Measurements from ENCODE around the gene PDCD6IP.
"Not testable (repeated sequence)": the region's sequence is repeated elsewhere in the genome, so short reads cannot be mapped to it uniquely, and the experiment has no call there.

PDCD6IP gene

DNA sequence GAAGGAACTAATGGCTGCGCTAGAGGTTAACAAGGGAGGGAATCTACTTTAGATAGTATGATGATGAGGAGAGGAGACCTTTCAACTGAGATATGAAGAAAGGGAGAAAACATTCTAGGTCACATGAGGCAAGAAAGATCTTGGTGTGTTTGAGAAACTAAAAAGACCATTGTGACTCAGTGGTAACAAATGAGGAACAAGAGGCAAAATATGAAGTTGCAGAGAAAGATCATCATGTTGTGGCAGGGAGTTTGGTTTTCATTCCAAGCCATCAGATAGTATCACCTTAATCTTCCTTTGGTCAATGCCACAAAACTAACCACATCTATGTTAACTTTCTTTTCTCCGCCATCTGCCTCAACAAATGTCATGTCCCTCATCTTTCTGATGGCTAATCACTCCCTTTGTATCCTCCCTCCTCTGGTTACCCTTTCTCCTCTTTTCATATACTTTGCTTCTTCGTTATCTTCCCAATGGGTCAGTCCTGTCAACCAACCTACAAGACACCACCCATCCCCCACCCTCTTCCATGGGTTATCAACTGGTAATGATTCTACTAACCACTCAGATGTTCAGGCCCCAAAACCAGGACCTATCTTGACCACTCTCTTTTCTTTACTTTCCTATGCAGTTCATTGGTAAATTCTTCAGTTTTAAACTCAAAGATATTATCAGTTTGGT is 2.4 kb upstream of the PDCD6IP start:
- DNase-seq = no peak

DNA sequence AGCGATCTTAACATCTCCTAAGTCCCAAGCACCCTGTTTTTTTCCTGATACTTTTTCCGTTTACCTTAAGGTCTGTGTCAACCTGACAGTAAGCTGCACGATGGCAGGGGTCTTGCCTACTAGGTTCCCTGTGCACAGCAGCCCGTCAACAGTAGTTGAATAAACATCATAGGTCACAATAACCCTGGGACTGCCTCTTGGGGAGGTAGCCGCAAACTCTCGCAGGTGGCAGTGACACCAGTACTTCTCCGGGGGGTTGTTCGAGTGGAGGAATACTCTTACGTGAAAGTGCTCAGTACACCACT is 365 bp upstream of the PDCD6IP start:
- no peak for DNase-seq

- DNase-seq = no peak
These were observed 747 bp downstream of the PDCD6IP start for GRCh38 chr3:33799202-33799551.

DNA sequence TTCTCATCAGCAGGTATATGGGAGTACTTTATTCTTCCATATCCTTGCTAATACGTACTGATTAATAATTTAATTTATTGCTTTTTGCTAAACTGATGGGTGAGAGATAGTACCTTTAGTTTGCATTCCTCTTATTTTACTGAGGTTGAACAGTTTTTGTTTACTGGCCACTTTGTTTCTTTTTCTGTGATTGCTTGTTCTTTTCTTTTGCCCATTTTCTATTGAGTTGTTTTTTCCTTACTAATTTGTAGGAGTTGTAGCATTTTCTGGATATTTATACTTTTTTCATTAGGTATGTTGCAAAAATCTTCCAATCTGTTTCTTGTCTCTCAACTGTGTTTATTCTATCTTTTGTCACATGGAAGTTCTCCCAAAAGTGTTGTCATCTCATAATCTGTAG is 4.8 kb downstream of the PDCD6IP start:
- no peak for DNase-seq

DNA sequence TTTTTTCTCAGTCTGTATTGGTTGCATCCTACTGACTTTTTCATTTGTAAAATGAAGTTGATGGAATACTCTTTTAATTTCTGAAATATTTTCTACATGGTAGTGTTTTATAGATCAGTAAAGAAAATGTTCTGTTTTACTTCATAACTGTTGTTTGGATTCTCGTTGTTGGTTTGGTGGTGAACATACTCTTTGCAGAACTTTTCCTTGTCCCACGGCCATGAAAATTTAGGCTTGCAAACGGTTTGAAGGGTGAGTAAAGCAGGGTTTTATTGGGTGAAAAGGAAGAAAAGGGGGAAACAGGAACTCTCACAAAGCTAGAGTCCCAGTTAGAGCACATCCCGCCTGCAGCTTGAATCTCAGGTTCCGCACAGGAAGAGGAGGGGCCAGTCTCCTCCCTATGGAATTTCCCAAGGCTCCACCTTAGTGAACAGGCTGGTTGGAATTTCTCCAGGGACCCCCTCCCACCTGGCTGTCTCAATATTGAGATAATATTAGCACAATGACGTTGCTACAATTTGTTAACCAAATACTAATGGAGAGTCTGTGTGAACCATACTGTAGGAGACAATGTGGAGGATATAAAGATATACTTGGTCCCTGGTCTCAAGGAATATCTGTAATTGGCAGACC is 5.6 kb downstream of the PDCD6IP start:
- no peak for DNase-seq

GRCh38 chr3:33807191-33807590 is 8.8 kb downstream of the PDCD6IP start:
- no peak for DNase-seq

DNA sequence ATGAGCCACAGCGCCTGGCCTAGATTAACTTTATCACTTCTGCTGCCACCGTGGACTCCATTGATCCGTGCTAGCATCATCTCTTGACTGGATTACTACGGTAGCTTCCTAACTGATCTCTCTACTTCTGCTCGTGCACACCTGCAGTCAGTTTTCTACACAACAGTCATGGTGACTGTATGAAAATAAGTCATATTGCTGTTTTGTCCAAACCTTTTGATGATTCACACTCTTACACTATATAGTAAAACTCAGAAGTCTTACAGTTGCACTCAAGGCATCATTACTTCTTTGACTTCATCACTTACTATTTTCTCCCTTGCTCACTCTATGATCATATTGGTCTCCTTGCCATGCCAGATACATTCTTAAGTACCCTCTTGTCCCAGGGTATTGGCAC is 10.1 kb downstream of the PDCD6IP start:
- DNase-seq = no peak

GRCh38 chr3:33810545-33810944 is 12.1 kb downstream of the PDCD6IP start:
- no peak for DNase-seq

DNA sequence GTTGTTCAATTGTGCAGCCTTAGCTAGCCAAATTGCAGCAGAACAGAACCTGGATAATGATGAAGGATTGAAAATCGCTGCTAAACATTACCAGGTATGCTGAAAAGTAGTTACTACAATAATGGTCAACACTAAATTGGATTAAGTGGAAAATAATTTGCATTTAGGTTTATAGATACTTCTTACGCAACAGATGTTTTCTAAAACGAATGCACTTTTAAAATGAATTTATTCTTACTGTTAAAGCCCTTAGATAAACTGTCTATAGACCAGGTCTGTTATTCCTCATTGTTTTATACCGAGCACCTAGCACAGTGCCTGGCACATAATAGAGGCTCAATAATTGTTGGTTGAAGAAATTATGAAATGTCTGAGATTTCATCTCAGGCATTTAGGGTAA is 23.6 kb downstream of the PDCD6IP start:
- DNase-seq = no peak

DNA sequence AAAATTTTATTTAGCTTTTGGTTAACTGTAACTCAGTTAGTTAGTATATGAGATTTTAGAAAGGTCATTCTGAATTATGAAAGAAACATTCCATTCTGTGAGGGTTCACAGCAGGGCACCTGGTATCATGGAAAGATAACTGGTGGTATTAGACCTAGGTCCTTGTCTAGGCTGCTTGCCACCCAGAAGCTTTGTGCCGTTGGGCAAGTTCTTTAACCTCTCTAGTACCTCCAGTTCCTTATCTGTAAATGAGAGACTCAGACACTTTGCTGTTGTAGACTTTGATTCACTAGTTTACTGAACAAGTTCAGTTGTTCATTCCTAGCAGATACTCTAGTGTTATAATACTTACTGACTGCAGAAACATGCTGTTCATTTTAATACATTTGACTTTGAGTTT is 25.4 kb downstream of the PDCD6IP start:
- no peak for DNase-seq

- no peak for DNase-seq
These were observed 26.7 kb downstream of the PDCD6IP start for GRCh38 chr3:33825111-33825510.

DNA sequence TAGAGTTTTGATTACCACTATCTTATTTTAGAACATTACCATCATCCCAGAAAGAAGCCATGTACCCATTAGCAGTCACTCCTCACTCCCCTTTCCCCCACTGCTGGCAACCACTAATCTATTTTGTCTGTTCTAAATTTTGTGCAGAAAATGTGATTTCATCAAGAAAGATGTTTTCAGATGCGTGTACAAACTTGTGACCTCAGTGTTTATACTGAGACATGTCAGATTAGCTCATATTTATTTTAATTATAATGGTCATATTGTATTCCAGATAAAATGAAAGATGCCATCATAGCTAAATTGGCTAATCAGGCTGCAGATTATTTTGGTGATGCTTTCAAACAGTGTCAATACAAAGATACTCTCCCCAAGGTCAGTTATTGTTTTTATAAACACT is 27.8 kb downstream of the PDCD6IP start:
- DNase-seq = no peak

GRCh38 chr3:33826688-33827087 is 28.3 kb downstream of the PDCD6IP start:
- no peak for DNase-seq

- no peak for DNase-seq
These were observed 31.3 kb downstream of the PDCD6IP start for GRCh38 chr3:33829720-33830119.

GRCh38 chr3:33831053-33831452 is 32.6 kb downstream of the PDCD6IP start:
- DNase-seq = no peak

DNA sequence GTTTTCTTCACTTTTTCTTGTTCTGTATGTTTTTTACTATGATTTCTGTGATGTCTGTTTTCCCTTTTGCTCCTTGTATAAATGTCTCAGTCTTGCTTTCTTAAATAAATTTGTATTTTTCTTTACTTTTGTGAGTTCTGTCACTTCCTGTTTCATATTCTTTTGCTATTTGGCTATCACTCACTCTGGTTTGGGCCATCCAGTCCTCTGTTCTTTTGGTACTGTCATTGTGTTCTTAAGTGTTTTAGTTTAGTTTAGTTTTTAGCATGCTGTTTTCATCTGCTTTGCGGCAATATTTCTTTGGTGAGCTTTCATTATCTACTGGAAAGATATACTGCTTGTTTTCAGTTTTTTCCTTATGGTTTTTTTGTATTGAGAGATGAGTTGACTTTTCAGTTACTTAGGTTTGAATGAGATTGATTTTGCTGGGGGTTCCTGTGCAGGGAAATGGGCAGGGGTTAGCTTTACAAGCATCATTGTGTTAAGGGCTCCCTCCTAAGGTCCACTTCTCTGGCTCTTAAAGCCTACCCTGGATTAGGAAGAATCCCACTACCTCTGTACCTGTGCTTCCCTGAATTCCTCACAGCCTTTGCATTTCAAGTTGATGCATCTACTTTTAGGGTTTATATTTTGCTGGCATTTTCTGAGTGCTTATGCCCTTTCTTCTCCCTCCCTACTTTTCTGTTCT is 35.1 kb downstream of the PDCD6IP start:
- DNase-seq = peak in 1 of 5 experiments; percentile 14

DNA sequence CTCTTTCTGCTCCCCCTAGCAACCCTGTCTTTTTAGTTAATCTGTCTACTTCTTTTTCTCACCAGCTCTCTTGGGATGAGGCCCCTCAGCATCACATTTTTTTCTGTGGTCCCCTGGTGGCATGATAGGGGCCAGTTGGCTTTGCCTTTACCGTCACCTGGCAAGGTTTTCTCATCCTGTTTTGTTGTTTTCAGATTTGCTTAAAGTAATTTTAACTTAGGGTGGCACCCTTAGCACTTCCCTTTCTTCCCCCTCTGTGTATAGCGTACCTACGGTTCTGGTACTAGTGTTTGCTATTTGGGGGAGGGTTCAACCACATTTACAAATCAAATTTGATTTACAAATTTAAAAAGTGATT is 35.6 kb downstream of the PDCD6IP start:
- DNase-seq = no peak

DNA sequence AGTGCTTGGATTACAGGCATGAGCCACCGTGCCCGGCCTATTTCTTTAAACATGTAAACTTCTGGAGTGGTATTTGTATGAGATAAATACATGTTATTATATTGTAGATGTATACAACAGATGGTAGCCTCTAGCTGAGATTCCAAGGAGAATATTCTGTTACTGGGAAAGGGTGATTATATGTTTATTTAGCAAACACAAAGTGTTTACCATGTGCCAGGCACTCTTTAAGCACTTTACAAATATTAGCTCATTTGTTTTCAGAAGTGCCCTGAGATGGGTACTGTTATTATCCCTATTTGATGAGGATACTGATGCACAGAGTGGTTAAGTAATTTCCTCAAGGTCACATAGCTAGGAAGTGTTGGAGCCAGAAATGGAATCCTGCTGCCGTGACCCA is 38.8 kb downstream of the PDCD6IP start:
- not testable (repeated sequence) for DNase-seq

DNA sequence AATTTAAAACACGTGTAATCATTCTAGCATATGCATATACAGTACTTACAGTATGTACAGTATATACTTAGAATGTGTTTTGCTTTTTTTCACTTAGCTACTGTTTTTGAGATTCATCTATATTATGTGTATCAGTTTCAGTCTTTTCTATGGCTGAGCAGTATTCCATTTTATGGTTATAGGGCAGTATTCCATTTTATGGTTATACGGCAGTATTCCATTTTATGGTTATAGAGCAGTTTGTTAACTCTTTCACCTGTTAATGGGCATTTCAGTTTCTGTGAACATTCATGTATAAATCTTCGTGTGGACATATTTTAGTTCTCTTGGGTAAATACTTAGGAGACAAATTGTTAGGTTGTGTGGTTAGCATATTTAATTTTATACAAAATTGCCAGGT is 40.9 kb downstream of the PDCD6IP start:
- DNase-seq = no peak

DNA sequence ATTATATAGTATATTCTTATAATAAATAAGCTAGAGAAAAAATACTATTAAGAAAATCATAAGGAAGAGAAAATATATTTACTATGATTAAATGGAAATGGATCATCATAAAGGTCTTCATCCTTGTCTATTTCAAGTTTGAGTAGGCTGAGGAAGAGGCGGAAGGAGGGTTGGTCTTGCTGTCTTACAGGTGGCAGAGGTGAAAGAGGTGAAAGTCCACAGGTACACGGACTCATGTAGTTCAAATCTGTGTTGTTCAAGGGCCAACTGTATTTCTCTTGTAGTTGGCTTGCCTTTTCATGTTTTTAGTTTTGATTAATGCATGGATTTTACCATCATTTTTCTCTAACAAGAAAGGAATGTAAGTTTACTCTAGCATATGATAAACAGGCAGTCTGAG is 41.7 kb downstream of the PDCD6IP start:
- no peak for DNase-seq

GRCh38 chr3:33848624-33849347 is 50.4 kb downstream of the PDCD6IP start:
- DNase-seq = peak in 2 of 5 experiments; percentile 11 to 58

GRCh38 chr3:33850599-33850998 is 52.2 kb downstream of the PDCD6IP start:
- DNase-seq = not testable (repeated sequence)

DNA sequence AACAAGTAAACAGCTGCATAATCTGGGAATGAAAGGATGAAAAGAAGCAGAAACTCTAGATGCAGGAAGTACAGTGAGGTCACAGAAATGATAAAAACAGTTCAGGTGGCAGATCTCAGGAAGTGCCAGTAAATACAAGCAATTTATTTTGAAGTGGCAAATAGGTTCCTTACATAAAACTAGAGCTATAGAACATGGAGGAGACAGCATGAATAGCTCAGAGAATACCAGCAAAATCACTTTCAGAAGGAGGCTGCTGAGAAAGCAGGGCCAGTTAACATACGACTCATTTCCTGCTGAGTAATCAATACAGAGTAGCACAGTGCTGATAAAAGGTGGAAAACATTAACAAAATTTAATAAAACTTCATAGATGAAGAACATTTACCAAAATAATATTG is 57.0 kb downstream of the PDCD6IP start:
- peak in 1 of 5 experiments; percentile 38 for DNase-seq

Data from T-helper 2 cell (primary cell).